GM19463 (cell line): Measurements from ENCODE around the gene PMF1.
"Not testable (repeated sequence)": the region's sequence is repeated elsewhere in the genome, so short reads cannot be mapped to it uniquely, and the experiment has no call there.

ENCODE experiments used
- ATAC-seq: cut with Tn5 transposase; IDR thresholded peaks from one replicate; pipeline ENCODE4 v1.9.1; 2021; ENCODE audit warnings: mild to moderate bottlenecking, moderate library complexity; ENCODE audit not compliant: unreplicated experiment

Gene PMF1

GRCh38 chr1:156195853-156196252, 17.0 kb upstream of the PMF1 start:
- no peak for ATAC-seq

GRCh38 chr1:156196445-156196844, 16.4 kb upstream of the PMF1 start:
- no peak for ATAC-seq

- peak; percentile 60 for ATAC-seq
Measured at GRCh38 chr1:156198831-156199349, 13.9 kb upstream of the PMF1 start.

- no peak for ATAC-seq
Measured at GRCh38 chr1:156200044-156200443, 12.8 kb upstream of the PMF1 start.

GRCh38 chr1:156203331-156203730, 9.5 kb upstream of the PMF1 start:
- no peak for ATAC-seq

- ATAC-seq, result no peak
Measured at GRCh38 chr1:156204686-156205085, 8.1 kb upstream of the PMF1 start.

GRCh38 chr1:156211243-156211642, 1.6 kb upstream of the PMF1 start:
- ATAC-seq, result no peak

GRCh38 chr1:156212130-156212529, 677 bp upstream of the PMF1 start:
- ATAC-seq, result no peak

- ATAC-seq, result no peak
Measured at GRCh38 chr1:156213644-156213966, 798 bp downstream of the PMF1 start.

- ATAC-seq, result no peak
Measured at GRCh38 chr1:156214024-156214748, 1.4 kb downstream of the PMF1 start.

- ATAC-seq, result not testable (repeated sequence)
Measured at GRCh38 chr1:156216361-156217086, 3.7 kb downstream of the PMF1 start.

- no peak for ATAC-seq
Measured at GRCh38 chr1:156217871-156218270, 5.1 kb downstream of the PMF1 start.

GRCh38 chr1:156220226-156220625, 7.4 kb downstream of the PMF1 start:
- ATAC-seq, result no peak

GRCh38 chr1:156221986-156222692, 9.3 kb downstream of the PMF1 start:
- ATAC-seq, result no peak

- no peak for ATAC-seq
Measured at GRCh38 chr1:156225677-156226014, 12.8 kb downstream of the PMF1 start.

GRCh38 chr1:156226116-156226538, 13.3 kb downstream of the PMF1 start:
- peak; percentile 62 for ATAC-seq

GRCh38 chr1:156226782-156227181, 14.0 kb downstream of the PMF1 start:
- ATAC-seq, result no peak

GRCh38 chr1:156228501-156228900, 15.7 kb downstream of the PMF1 start:
- no peak for ATAC-seq

- ATAC-seq, result no peak
Measured at GRCh38 chr1:156229809-156230472, 17.1 kb downstream of the PMF1 start.

GRCh38 chr1:156230473-156230837, 17.6 kb downstream of the PMF1 start:
- ATAC-seq, result no peak

GRCh38 chr1:156232201-156232894, 19.5 kb downstream of the PMF1 start:
- no peak for ATAC-seq
